OCI-M1 (cell line): ENCODE measurements around the gene COL4A4.

Source experiments
- DNase-seq: peaks from one replicate; lab custom pipeline; 2025; lab: John Stamatoyannopoulos, UW

The COL4A4 gene

GRCh38 chr2:227161947-227162346 lies 2.1 kb downstream of the COL4A4 start:
- DNase-seq: no peak

DNA sequence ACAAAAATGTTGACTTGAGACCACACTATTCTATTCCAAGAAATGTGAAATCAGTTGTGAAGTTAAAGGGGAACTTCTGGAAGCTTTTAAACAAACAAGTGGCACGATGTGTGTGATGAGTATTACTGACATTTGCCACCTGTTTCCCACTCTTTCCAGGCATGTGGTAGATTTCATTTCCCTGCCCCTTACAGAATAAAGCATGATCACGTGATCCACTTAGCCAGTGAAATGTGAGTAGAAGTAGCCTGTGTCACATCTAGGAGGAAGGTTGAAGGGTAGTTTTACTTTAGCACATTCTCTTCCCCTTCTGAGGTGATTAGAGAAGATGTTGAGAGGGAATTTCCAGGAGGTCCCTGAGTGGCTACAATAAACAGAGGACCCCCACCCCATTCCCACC lies 3.8 kb downstream of the COL4A4 start:
- DNase-seq: no peak

DNA sequence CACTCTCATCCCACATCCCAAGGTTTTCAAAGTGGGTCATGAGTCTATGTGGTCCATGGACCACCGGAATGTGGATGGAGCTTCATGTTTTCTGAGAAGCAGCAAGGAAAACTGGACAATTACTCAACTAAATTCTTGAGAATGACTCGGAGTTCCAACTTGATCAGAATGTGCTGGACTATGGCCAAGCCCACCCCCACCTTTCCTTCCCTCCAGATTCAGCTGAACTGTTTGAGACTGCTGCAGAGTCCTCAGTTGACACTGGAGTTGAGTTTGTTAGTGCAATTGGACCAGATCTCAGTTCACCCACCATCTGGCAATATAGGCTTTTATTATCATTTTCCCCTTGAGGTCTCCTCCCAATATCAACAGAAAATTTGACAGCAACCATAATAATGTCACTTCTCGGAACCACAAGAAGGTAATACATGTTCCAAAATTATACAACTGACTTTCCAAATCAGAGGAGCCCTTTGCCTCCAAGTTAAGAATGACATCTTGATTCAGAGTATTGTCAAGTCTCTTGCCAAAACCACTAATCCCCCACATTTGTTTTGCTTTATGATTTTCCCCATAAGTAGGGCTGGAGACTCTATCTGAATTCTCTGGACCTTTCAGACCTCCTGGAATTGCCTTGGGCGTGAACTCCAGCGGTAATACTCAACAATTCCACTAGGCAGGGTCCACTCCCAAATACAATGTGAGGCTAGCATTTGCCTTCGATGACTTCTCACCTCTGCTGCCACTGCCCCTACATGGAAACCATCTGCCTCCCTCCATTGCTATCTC lies 8.8 kb downstream of the COL4A4 start:
- no peak for DNase-seq

- no peak for DNase-seq
Observed at GRCh38 chr2:227153758-227154486, 10.1 kb downstream of the COL4A4 start.

DNA sequence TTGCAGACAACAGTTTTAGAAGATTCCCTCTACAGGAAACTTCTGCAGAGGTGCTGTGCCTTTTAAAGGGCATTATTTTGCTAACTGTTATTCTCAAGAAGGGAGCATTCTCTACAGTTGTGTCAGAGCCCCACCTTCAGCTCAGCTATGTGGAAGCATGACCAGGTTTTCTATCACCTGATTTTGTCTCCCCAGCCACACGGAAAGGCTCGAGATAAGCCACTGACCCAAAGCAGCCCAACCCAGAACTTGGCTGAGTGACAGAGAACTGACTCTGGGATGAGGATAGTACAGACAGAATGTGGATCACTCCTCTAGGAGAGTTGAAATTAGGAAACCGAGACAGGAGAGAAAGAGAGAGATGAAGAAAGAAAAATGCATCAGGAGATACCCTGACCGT lies 10.7 kb downstream of the COL4A4 start:
- DNase-seq: no peak

DNA sequence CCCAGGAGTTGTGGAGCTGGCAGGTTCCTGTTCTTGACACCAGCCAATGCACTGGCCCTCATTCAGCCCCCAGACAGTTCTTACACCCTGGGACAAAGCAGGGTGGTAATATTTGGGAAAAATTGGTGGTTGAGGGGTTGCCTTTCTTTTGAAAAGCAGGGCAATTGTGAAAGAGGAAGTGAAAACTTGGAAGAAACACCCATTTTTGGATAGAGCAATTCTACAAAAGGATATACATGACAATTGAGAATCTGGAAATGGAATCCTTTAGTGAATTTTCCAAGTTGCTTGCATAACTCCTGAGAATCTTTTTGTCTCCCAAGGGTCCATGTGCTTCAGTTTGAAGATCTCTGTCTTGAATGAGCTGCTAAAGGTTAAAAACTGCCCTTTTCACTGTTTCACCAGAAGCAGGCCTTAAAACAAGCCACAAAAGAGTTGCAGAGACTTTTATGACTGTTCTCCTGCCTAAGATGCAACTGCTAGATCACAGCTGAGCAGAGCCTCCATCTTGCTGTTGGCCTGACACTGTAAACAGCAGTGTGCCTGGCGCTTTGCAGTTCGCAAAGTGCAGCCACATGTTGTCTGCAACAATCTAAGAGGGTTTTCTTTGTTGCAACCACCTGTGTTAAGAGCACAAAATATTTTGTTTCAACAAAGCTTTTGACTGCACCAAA lies 11.8 kb downstream of the COL4A4 start:
- DNase-seq: no peak

- DNase-seq: no peak
Observed at GRCh38 chr2:227150222-227150936, 13.6 kb downstream of the COL4A4 start.

GRCh38 chr2:227148106-227148505 lies 15.9 kb downstream of the COL4A4 start:
- no peak for DNase-seq

- DNase-seq: no peak
Observed at GRCh38 chr2:227147023-227147422, 17.0 kb downstream of the COL4A4 start.

GRCh38 chr2:227146456-227146855 lies 17.5 kb downstream of the COL4A4 start:
- DNase-seq: no peak

DNA sequence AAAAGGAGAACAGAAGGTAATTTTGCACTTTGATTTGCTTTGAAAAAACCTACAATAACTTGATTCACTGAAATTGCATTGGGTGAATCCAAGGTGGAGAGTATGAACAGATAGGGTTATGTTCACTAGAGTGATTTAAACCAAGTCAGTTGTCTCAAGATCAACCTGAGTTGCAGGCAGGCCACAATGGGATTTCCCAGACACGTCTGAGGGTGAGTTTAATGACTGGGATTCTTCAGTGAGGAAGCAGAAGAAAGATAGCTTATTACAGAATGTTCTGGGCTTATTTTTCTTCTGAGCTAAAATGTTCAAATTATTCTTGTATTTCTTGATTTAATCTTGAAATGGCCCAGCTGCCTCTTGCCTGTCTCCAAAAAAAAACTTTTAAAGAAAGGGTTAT lies 20.1 kb downstream of the COL4A4 start:
- no peak for DNase-seq

GRCh38 chr2:227141301-227141700 lies 22.7 kb downstream of the COL4A4 start:
- DNase-seq: no peak

GRCh38 chr2:227134591-227134990 lies 29.4 kb downstream of the COL4A4 start:
- DNase-seq: no peak

DNA sequence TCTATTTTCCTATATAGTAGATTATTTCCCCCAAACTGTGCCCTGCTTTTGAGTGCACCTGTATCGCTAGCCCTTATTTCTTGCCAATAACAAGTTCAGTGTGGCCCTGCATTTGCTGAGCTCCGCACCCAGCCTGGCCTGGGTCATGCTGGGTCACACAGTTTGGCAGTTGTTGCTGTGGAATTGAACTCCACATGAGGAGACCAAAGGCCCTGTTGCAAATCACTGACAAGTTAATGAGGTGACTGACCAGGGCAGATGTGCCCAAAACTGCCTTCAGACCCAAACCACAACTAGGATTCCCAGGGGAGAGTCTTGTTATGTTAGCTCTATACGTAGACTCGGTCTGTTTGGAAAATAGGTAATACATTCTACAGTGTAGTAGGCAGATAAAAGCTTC lies 31.0 kb downstream of the COL4A4 start:
- no peak for DNase-seq

GRCh38 chr2:227130636-227131035 lies 33.4 kb downstream of the COL4A4 start:
- DNase-seq: no peak

DNA sequence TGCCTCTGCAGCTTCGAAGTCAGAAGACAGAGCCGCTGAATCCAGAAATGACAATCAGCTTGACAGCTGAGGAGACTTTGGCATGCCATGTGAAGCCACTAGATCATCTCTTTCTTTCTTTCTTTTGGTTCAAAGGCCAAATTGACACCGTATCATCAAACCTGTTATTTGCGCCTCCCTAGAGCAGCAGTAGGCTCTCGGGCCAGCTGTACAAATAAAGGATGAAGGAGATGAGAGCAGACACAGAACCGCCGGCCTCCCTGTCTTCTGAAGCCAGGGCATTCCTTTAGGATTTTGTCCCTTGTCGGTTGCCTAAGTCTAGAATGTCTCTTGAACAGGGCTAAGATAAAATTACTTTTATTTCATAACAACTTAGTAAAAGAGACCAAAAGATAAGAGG lies 36.8 kb downstream of the COL4A4 start:
- no peak for DNase-seq

DNA sequence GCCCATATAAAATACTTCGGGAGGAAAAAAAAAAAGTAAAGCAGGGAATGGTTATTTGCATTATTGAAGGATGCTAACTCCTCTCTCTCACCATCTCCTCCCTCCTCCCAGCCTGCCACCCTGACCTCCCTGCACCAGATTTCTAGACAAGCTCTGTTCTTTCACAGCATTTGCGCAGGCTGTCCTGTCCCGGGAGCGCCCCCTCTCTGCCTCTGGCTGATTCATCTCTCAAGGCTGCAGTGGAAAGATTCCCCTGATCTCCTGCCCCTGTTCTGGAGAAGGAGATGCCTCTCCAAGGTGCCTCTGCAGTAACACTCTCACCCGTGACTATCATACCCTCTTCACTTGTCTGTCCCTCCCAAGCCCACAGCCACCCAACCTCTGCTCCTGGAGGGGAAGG lies 38.5 kb downstream of the COL4A4 start:
- DNase-seq: peak; percentile 56

DNA sequence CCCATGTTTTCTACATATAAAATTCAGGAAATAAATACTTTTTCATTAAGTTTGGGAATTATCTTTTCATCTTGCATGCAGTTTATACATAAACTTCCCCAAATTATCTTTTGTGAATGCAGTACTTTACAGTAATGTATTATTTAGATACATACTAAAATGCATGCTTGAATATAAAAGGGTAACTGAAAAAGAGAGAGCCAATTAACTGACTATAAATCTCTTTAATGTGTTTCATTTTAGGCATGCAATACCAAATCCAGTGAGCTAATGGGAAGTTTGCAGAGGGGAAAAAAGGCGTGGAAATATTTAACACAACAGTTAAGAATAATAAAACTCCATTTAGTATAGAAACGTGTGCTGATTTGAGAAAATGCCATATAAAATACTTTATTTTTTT lies 39.2 kb downstream of the COL4A4 start:
- no peak for DNase-seq

DNA sequence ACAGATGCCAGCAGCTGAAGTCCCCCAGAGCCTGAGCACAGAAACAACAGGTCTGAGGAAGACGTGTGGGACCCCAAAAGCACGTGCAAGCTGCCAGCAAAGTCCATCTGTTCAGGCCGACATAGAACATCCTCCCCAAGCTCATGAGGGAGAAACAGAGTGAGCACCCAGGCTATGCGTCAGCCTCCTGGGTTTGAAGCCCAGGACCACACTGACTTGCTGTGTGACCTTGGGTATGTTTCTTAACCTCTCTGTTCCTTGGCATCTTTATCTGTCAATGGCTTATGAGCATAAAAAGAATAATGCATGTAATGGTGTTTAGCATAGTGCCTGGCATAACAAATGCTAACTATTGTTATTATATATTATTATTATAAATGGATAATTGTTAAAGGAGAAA lies 40.3 kb downstream of the COL4A4 start:
- no peak for DNase-seq

DNA sequence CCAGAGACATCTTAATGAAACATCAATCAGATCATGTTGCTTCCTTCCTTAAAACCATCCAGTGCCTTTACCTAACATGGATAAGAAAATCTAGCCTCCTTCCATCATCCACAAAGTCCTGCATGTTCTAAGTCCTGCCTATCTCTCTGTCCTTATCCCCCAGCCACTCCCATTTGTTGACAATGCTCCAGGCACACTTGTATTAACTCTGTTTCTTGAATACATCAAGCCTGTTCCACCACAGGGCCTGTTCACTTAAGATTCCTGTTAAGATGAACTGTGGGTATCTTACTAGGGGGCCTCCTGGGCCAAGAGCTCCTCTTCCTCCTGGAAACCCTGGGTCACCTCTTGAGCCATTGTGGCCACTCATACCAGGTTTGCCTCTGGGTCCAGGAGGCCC lies 45.7 kb downstream of the COL4A4 start:
- no peak for DNase-seq

DNA sequence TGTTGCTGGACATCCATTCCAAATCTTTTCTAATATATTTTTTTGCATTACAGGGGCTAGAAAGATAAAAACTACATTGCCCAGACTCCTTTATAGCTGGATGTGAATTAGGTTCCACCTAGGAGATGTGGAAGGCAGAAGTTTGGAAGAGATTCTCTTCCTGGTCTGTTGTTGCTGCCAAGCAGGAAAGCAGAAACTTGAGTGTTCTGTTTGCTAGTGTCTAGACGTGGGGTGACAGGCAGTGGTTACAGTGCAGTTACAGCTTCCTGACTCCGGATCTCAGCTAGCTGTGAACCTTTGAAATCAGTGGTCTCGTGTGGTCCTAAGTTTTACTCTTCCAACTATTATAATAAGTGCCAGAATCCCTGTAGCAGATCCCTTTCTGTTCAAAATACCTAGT lies 46.2 kb downstream of the COL4A4 start:
- DNase-seq: no peak

DNA sequence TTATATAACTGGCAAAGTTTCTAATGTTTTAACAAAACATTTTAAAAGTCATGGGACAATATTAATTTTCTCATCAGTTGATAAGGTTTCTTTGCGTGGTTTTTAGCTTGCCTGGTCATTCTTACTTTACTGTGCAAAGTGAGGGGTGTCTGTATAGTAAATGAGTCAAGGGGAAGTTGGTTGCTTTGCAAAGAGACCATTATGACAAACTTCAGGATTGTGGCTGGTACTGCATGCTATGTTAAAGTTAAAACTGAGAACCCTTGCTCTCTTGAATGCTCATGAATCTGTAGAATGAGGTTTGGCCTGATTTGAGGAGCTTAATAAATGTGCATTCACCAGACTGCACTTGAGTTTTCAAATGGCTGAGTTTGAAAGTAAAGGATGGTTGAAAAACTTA lies 47.0 kb downstream of the COL4A4 start:
- DNase-seq: no peak
